ENCODE data around the gene PCBP3. TPM values are rescaled to one million over a fixed set of nuclear protein-coding genes. Genes with fewer than 3 reads are reported as not detected.
"Not testable (repeated sequence)": the region's sequence is repeated elsewhere in the genome, so short reads cannot be mapped to it uniquely, and the experiment has no call there.

Gene PCBP3
- total RNA-seq, 6 experiments from 2014 or later, result not detected

GRCh38 chr21:45847870-45848269, 204.3 kb downstream of the PCBP3 start:
- Mint-ChIP-seq H3K27ac (no peak overlapping the region), H3K4me3 (no peak overlapping the region), H3K36me3 (ENCODE audit: low read depth) (no peaks in the 10 kb centered on the region), H3K27me3 (ENCODE audit: insufficient read depth) (peaks cover 17% of the 10 kb centered on the region; the same call in 1 of the 2 replicates), H3K9me3 (no peaks in the 10 kb centered on the region), H3K4me1 (ENCODE audit: low read depth) (peaks cover 24% of the 10 kb centered on the region; the same call in 1 of the 2 replicates)
- DNase-seq, result no peak
- TF ChIP-seq, protein P1, sequence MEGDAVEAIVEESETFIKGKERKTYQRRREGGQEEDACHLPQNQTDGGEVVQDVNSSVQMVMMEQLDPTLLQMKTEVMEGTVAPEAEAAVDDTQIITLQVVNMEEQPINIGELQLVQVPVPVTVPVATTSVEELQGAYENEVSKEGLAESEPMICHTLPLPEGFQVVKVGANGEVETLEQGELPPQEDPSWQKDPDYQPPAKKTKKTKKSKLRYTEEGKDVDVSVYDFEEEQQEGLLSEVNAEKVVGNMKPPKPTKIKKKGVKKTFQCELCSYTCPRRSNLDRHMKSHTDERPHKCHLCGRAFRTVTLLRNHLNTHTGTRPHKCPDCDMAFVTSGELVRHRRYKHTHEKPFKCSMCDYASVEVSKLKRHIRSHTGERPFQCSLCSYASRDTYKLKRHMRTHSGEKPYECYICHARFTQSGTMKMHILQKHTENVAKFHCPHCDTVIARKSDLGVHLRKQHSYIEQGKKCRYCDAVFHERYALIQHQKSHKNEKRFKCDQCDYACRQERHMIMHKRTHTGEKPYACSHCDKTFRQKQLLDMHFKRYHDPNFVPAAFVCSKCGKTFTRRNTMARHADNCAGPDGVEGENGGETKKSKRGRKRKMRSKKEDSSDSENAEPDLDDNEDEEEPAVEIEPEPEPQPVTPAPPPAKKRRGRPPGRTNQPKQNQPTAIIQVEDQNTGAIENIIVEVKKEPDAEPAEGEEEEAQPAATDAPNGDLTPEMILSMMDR (IDR thresholded peaks at IDR 0.05), result peak; percentile 36; the same call in 1 of the 2 replicates

DNA sequence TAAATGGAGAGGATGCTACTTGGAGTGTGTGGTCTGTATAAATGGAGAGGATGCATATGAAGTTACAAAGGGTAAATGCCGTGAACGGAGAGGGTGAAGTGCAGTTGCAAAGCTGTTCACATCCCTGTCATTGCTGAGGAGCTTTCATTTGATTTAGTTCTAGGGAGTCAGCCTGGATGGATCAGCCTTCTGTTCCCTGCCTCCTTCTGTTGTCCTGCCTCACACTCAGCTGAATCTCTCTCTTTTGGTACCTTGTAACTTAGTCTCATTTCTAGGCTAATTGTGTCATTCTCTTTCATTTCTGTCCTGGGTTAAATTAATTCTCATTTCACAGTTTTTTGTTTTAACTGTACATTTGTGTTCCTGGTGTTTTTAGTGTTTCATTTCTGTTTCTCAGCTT, 204.8 kb downstream of the PCBP3 start:
- peaks cover 17% of the 10 kb centered on the region; the same call in 1 of the 2 replicates for H3K27me3 Mint-ChIP-seq (ENCODE audit: insufficient read depth)
- H3K36me3 Mint-ChIP-seq (ENCODE audit: low read depth), result no peaks in the 10 kb centered on the region
- peaks cover 20% of the 10 kb centered on the region; the same call in 1 of the 2 replicates for H3K4me1 Mint-ChIP-seq (ENCODE audit: low read depth)
- no peaks in the 10 kb centered on the region for H3K9me3 Mint-ChIP-seq
- DNase-seq, result no peak
- H3K27ac Mint-ChIP-seq, result no peak overlapping the region
- no peak overlapping the region for H3K4me3 Mint-ChIP-seq
- TF ChIP-seq, protein P1 (IDR thresholded peaks at IDR 0.05), result no peak

- Mint-ChIP-seq H3K4me1 (ENCODE audit: low read depth) (peaks cover 18% of the 10 kb centered on the region; the same call in 1 of the 2 replicates), H3K27ac (no peak overlapping the region), H3K27me3 (ENCODE audit: insufficient read depth) (peaks cover 17% of the 10 kb centered on the region; the same call in 1 of the 2 replicates), H3K36me3 (ENCODE audit: low read depth) (no peaks in the 10 kb centered on the region), H3K4me3 (no peak overlapping the region), H3K9me3 (no peaks in the 10 kb centered on the region)
- TF ChIP-seq, protein P1 (IDR thresholded peaks at IDR 0.05), result no peak
- DNase-seq, result no peak
Measured at GRCh38 chr21:45848805-45849204, 205.3 kb downstream of the PCBP3 start.

DNA sequence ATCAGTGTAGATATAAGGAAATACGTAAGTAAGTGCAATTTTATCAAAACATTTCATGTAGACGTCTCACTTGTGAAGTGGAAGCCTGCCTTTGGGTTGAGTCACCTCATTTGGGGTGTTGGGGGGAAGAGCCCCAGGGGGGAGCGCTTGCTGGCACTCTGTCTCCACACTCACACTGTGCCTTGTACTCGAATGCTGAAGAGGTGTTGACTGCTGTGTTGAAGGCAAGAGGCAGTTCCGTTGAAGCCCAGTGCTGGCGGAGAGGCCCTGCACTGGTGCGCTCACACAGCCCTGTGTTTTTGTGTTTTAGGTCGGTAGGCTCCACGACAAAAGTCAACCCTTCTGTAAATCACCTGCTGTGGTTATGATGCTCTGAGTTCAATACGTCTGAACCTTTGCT, 206.1 kb downstream of the PCBP3 start:
- peaks cover 23% of the 10 kb centered on the region for H3K4me1 Mint-ChIP-seq (ENCODE audit: low read depth)
- H3K27ac Mint-ChIP-seq, result no peak overlapping the region
- TF ChIP-seq, protein P1 (IDR thresholded peaks at IDR 0.05), result no peak
- DNase-seq, result no peak
- peaks cover 17% of the 10 kb centered on the region for H3K27me3 Mint-ChIP-seq (ENCODE audit: insufficient read depth)
- no peaks in the 10 kb centered on the region for H3K36me3 Mint-ChIP-seq (ENCODE audit: low read depth)
- no peak overlapping the region for H3K4me3 Mint-ChIP-seq
- H3K9me3 Mint-ChIP-seq, result no peaks in the 10 kb centered on the region

DNA sequence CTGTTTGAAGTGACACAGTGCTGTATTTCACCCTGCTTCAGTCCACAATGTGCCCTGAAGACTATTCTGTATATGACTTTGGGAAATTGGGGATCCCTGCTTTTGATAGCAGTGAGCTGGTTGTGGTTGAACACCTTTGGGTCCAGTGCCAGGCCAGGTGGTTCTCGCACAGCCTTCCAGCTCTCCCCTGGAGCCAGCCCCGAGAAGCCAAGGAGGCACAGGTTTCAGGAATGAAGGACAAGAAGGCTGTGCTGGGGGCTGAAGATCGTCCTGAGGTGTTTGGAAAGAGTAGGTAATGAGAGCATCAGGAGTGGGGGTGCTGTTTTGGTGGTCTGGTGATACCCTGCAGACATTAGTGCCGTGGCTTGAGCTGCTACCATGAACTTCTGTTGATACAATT, 206.7 kb downstream of the PCBP3 start:
- Mint-ChIP-seq H3K27ac (no peak overlapping the region), H3K27me3 (ENCODE audit: insufficient read depth) (peaks cover 19% of the 10 kb centered on the region), H3K4me3 (no peak overlapping the region), H3K36me3 (ENCODE audit: low read depth) (no peaks in the 10 kb centered on the region), H3K4me1 (ENCODE audit: low read depth) (peaks cover 25% of the 10 kb centered on the region), H3K9me3 (no peaks in the 10 kb centered on the region)
- DNase-seq, result no peak
- TF ChIP-seq, protein P1 (IDR thresholded peaks at IDR 0.05), result no peak

DNA sequence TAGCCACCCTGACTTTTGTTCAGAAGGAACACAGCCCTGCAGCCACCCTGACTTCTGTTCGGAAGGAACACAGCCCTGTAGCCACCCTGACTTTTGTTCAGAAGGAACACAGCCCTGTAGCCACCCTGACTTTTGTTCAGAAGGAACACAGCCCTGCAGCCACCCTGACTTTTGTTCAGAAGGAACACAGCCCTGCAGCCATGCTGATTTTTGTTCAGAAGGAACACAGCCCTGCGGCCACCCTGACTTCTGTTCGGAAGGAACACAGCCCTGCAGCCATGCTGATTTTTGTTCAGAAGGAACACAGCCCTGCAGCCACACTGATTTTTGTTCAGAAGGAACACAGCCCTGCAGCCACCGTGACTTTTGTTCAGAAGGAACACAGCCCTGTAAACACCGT, 208.9 kb downstream of the PCBP3 start:
- not testable (repeated sequence) for H3K27ac Mint-ChIP-seq; H3K36me3 Mint-ChIP-seq (ENCODE audit: low read depth); DNase-seq; H3K9me3 Mint-ChIP-seq; H3K4me3 Mint-ChIP-seq
- peaks cover 18% of the 10 kb centered on the region for H3K27me3 Mint-ChIP-seq (ENCODE audit: insufficient read depth)
- H3K4me1 Mint-ChIP-seq (ENCODE audit: low read depth), result peaks cover 33% of the 10 kb centered on the region

All from HFFc6 (cell line).